WTC11 (cell line): Measurements from ENCODE around the gene SELPLG. TPM values are rescaled to one million over a fixed set of nuclear protein-coding genes. Genes with fewer than 3 reads are reported as not detected.
A peak's percentile ranks its signal among the peaks of the same experiment; 100 is the strongest.

ENCODE experiments used
- ATAC-seq: fragments of 200-7000 bp; cut with Tn5 transposase; 2 replicates; pipeline ENCODE4 v1.10.0; 2021; ENCODE audit warnings: mild to moderate bottlenecking, moderate library complexity
- CTCF ChIA-PET: fragments of 300-600 bp; sonication (Branson Sonifier 250); formaldehyde crosslinking; loops from one replicate; lab custom pipeline; 2021; ENCODE audit warnings: antibody characterized with exemption; lab: Charles Lee
- POLR2A ChIA-PET: fragments of 350-600 bp; sonication (Branson Sonifier 250); formaldehyde crosslinking; loops from one replicate; lab custom pipeline; 2021; ENCODE audit warnings: antibody characterized with exemption; lab: Charles Lee
- DNase-seq: peaks from one replicate; pipeline ENCODE4 v3.0.0; 2021; ENCODE audit warnings: low spot score
- H3K27ac Mint-ChIP-seq: 2 replicates; pipeline ENCODE4 v1.8.0; 2021; ENCODE audit warnings: mixed read lengths
- H3K27me3 Mint-ChIP-seq: 2 replicates; pipeline ENCODE4 v1.8.0; 2021; ENCODE audit warnings: low read depth, mild to moderate bottlenecking, moderate library complexity, mixed read lengths
- H3K36me3 Mint-ChIP-seq: 2 replicates; pipeline ENCODE4 v1.8.0; 2021; ENCODE audit warnings: mixed read lengths
- H3K4me1 Mint-ChIP-seq: 2 replicates; pipeline ENCODE4 v1.8.0; 2022; ENCODE audit warnings: mixed read lengths
- H3K4me3 Mint-ChIP-seq: 2 replicates; pipeline ENCODE4 v1.8.0; 2021; ENCODE audit warnings: mild to moderate bottlenecking, moderate library complexity, mixed read lengths
- H3K9me3 Mint-ChIP-seq: 2 replicates; pipeline ENCODE4 v1.8.0; 2021; ENCODE audit warnings: mixed read lengths
- CDX4 ChIP-seq: fragments of 250-450 bp; sonication (Bioruptor Pico); IDR thresholded peaks from 2 replicates; pipeline ENCODE4 v1.9.0; 2021; ENCODE audit warnings: moderate library complexity, mild to moderate bottlenecking, inconsistent platforms, borderline replicate concordance
- ELF4 ChIP-seq: sonication (generic); formaldehyde crosslinking; IDR thresholded peaks from 2 replicates; pipeline ENCODE4 v1.8.1; 2022; ENCODE audit warnings: low read depth, mild to moderate bottlenecking, moderate library complexity, missing genetic modification reagents
- EMX1 ChIP-seq: fragments of 250-450 bp; sonication (Bioruptor Pico); IDR thresholded peaks from 2 replicates; pipeline ENCODE4 v1.8.0; 2021; ENCODE audit warnings: mild to moderate bottlenecking
- IRF1 ChIP-seq: sonication (generic); formaldehyde crosslinking; IDR thresholded peaks from 2 replicates; pipeline ENCODE4 v1.8.0; 2023; ENCODE audit warnings: missing genetic modification reagents
- IRF2 ChIP-seq: sonication (generic); formaldehyde crosslinking; IDR thresholded peaks from 2 replicates; pipeline ENCODE4 v1.8.0; 2022; ENCODE audit warnings: low read depth, missing genetic modification reagents, borderline replicate concordance
- JAZF1 ChIP-seq: fragments of 250-450 bp; sonication (Bioruptor Pico); IDR thresholded peaks from 2 replicates; pipeline ENCODE4 v1.9.0; 2021; ENCODE audit warnings: moderate library complexity, mild to moderate bottlenecking, inconsistent platforms
- JUN ChIP-seq: sonication (generic); formaldehyde crosslinking; IDR thresholded peaks from 2 replicates; pipeline ENCODE4 v1.8.0; 2023; ENCODE audit warnings: mild to moderate bottlenecking, missing genetic modification reagents
- MAX ChIP-seq: sonication (generic); formaldehyde crosslinking; IDR thresholded peaks from 2 replicates; pipeline ENCODE4 v1.8.0; 2022; ENCODE audit warnings: mild to moderate bottlenecking, missing genetic modification reagents
- MLX ChIP-seq: sonication (generic); formaldehyde crosslinking; IDR thresholded peaks from 2 replicates; pipeline ENCODE4 v1.8.1; 2023; ENCODE audit warnings: mild to moderate bottlenecking, missing genetic modification reagents, moderate library complexity
- NFE2L1 ChIP-seq: sonication (generic); formaldehyde crosslinking; IDR thresholded peaks from 2 replicates; pipeline ENCODE4 v1.8.1; 2023; ENCODE audit warnings: missing genetic modification reagents
- NR2C2 ChIP-seq: sonication (generic); formaldehyde crosslinking; IDR thresholded peaks from 2 replicates; pipeline ENCODE4 v1.8.0; 2022; ENCODE audit warnings: mild to moderate bottlenecking, missing genetic modification reagents
- PREB ChIP-seq: sonication (generic); formaldehyde crosslinking; IDR thresholded peaks from 2 replicates; pipeline ENCODE4 v1.8.1; 2022; ENCODE audit warnings: mild to moderate bottlenecking, missing genetic modification reagents, moderate library complexity, borderline replicate concordance
- SMAD4 ChIP-seq: sonication (generic); formaldehyde crosslinking; IDR thresholded peaks from 2 replicates; pipeline ENCODE4 v1.8.0; 2022; ENCODE audit warnings: mild to moderate bottlenecking, missing genetic modification reagents
- ZBTB21 ChIP-seq: sonication (generic); formaldehyde crosslinking; IDR thresholded peaks from 2 replicates; pipeline ENCODE4 v1.8.1; 2023; ENCODE audit warnings: mild to moderate bottlenecking, missing genetic modification reagents, borderline replicate concordance
- ZNF532 ChIP-seq: fragments of 250-450 bp; sonication (Bioruptor Pico); IDR thresholded peaks from 2 replicates; pipeline ENCODE4 v1.9.0; 2021; ENCODE audit warnings: mild to moderate bottlenecking, borderline replicate concordance
- total RNA-seq: library from RNA; stranded (reverse); gene quantifications from 3 replicates; pipeline ENCODE4 v1.2.3, GENCODE V29; 2021

The SELPLG gene
- total RNA-seq, 1 experiment from 2014 or later, result 0.46 TPM

GRCh38 chr12:108595711-108596647 lies 37.7 kb downstream of the SELPLG start (continued):
- TF ChIP-seq ZNF532 (CRISPR knock-in tag) (no peak), NR2C2 (CRISPR knock-in tag) (no peak), IRF1 (CRISPR knock-in tag) (no peak), CDX4 (no peak), JAZF1 (CRISPR knock-in tag) (no peak)
- TF ChIP-seq, all 79 proteins: peak for 0

- no peaks in the 10 kb centered on the region for H3K27me3 Mint-ChIP-seq
- H3K4me3 Mint-ChIP-seq, result no peak overlapping the region
- DNase-seq, result no peak
- TF ChIP-seq MLX (CRISPR knock-in tag), result no peak
- peak; percentile 8; the same call in 1 of the 2 replicates for TF ChIP-seq NFE2L1 (CRISPR knock-in tag)
- H3K36me3 Mint-ChIP-seq, result no peaks in the 10 kb centered on the region
- no peak for ATAC-seq
- ChIA-PET CTCF (interaction anchor here (0.6 to 0.9 kb wide), 3 partner anchors 17 to 374 kb away, joined by 3 to 5 read pairs (median 3); no protein-coding TSS in a partner anchor), POLR2A (no interaction called here)
- H3K9me3 Mint-ChIP-seq, result no peaks in the 10 kb centered on the region
- peaks cover 5% of the 10 kb centered on the region for H3K4me1 Mint-ChIP-seq
- no peak overlapping the region for H3K27ac Mint-ChIP-seq
Observed at GRCh38 chr12:108594960-108595710, 38.6 kb downstream of the SELPLG start.

GRCh38 chr12:108594323-108594903 lies 39.3 kb downstream of the SELPLG start:
- CTCF ChIA-PET, result interaction anchor here (1.3 kb wide), 1 partner anchor 10 kb away, joined by 5 read pairs; no protein-coding TSS in a partner anchor
- peaks cover 10% of the 10 kb centered on the region for H3K4me1 Mint-ChIP-seq

More at GRCh38 chr12:108594323-108594903, 39.3 kb downstream of the SELPLG start:
- DNase-seq (no peak), ATAC-seq (no peak)
- Mint-ChIP-seq H3K27me3 (no peaks in the 10 kb centered on the region), H3K4me3 (no peak overlapping the region), H3K27ac (no peak overlapping the region), H3K36me3 (no peaks in the 10 kb centered on the region), H3K9me3 (no peaks in the 10 kb centered on the region)
- POLR2A ChIA-PET, result no interaction called here
- TF ChIP-seq ELF4 (CRISPR knock-in tag) (no peak), MAX (CRISPR knock-in tag) (no peak), SMAD4 (CRISPR knock-in tag) (no peak), JUN (CRISPR knock-in tag) (no peak), ZBTB21 (CRISPR knock-in tag) (no peak), IRF2 (no peak), EMX1 (CRISPR knock-in tag) (no peak), PREB (CRISPR knock-in tag) (no peak)
